ENCODE data around the gene LGALS9.
A peak's percentile ranks its signal among the peaks of the same experiment; 100 is the strongest.
"Not testable (repeated sequence)": the region's sequence is repeated elsewhere in the genome, so short reads cannot be mapped to it uniquely, and the experiment has no call there.

Gene LGALS9

GRCh38 chr17:27654654-27655524 is 23.9 kb downstream of the LGALS9 start:
- Histone ChIP-seq H3K27me3 (ENCODE audit: low read depth) (no peaks in the 10 kb centered on the region), H3K9me3 (no peaks in the 10 kb centered on the region), H3K4me1 (no peaks in the 10 kb centered on the region), H3K4me3 (no peak overlapping the region), H3K36me3 (replicated peaks) (no peaks in the 10 kb centered on the region)
- in situ Hi-C loops (cut with MboI; ENCODE audit: low sequenced_read_pairs), result no loop called here
- peak; percentile 68 to 92 for DNase-seq (ENCODE audit: low spot score in 2 of 2)

GRCh38 chr17:27655525-27656111 is 24.6 kb downstream of the LGALS9 start:
- H3K9me3 ChIP-seq; DNase-seq (ENCODE audit: low spot score in 2 of 2); H3K4me3 ChIP-seq; H3K36me3 ChIP-seq (replicated peaks); H3K27me3 ChIP-seq (ENCODE audit: low read depth); H3K4me1 ChIP-seq; in situ Hi-C loops (cut with MboI; ENCODE audit: low sequenced_read_pairs): not testable (repeated sequence)

GRCh38 chr17:27656620-27657019 is 25.6 kb downstream of the LGALS9 start:
- in situ Hi-C loops (cut with MboI; ENCODE audit: low sequenced_read_pairs); H3K4me3 ChIP-seq; H3K9me3 ChIP-seq; H3K4me1 ChIP-seq; H3K36me3 ChIP-seq (replicated peaks); H3K27me3 ChIP-seq (ENCODE audit: low read depth); DNase-seq (ENCODE audit: low spot score in 2 of 2): not testable (repeated sequence)

DNA sequence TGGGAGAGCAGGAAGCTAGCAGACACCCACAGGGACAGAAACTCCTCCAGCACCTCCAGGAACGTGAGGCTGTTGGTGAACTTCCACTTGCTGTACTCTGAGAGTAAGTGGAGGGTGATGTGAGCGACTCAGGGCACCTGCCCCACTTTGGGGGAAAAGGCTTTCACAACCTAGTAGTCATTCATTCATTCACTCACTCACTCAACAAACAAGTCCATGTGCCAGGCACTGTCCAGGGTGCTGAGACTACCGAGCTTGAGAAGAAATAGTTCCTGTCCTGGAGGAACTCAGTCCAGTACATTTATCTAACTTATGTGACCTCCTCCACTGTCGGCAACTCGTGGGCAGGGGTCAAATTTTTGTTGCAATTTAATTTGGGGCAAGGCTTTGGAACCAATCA is 26.6 kb downstream of the LGALS9 start:
- in situ Hi-C loops (cut with MboI; ENCODE audit: low sequenced_read_pairs), result no loop called here
- peak in 1 of 2 experiments; percentile 26 for DNase-seq (ENCODE audit: low spot score in 2 of 2)
- H3K27me3 ChIP-seq (ENCODE audit: low read depth), result no peaks in the 10 kb centered on the region
- no peak overlapping the region for H3K4me3 ChIP-seq
- H3K9me3 ChIP-seq, result no peaks in the 10 kb centered on the region
- no peaks in the 10 kb centered on the region for H3K36me3 ChIP-seq (replicated peaks)
- H3K4me1 ChIP-seq, result no peaks in the 10 kb centered on the region

DNA sequence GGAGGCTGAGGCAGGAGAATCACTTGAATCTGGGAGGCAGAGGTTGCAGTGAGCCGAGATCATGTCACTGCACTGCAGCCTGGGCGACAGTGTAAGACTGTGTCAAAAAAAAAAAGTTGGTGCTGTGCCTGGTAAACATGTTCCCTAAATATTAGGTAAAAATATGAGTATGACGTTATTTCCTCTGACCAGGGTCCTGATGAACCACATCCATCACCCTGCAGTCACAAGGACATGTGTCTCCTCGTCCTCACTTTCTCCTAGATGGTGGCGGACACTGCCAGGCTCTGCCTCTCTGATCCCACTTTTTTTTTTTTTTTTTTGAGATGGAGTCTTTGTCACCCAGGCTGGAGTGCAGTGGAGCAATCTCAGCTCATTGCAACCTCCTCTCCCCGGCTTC is 28.7 kb downstream of the LGALS9 start:
- Histone ChIP-seq H3K9me3 (no peaks in the 10 kb centered on the region), H3K4me1 (no peaks in the 10 kb centered on the region), H3K36me3 (replicated peaks) (no peaks in the 10 kb centered on the region), H3K4me3 (no peak overlapping the region), H3K27me3 (ENCODE audit: low read depth) (no peaks in the 10 kb centered on the region)
- DNase-seq (ENCODE audit: low spot score in 2 of 2), result no peak
- in situ Hi-C loops (cut with MboI; ENCODE audit: low sequenced_read_pairs), result no loop called here

- Histone ChIP-seq H3K4me3 (no peak overlapping the region), H3K9me3 (no peaks in the 10 kb centered on the region), H3K4me1 (no peaks in the 10 kb centered on the region), H3K36me3 (replicated peaks) (no peaks in the 10 kb centered on the region), H3K27me3 (ENCODE audit: low read depth) (no peaks in the 10 kb centered on the region)
- in situ Hi-C loops (cut with MboI; ENCODE audit: low sequenced_read_pairs), result no loop called here
- DNase-seq (ENCODE audit: low spot score in 2 of 2), result no peak
Measured at GRCh38 chr17:27660436-27660835, 29.4 kb downstream of the LGALS9 start.

DNA sequence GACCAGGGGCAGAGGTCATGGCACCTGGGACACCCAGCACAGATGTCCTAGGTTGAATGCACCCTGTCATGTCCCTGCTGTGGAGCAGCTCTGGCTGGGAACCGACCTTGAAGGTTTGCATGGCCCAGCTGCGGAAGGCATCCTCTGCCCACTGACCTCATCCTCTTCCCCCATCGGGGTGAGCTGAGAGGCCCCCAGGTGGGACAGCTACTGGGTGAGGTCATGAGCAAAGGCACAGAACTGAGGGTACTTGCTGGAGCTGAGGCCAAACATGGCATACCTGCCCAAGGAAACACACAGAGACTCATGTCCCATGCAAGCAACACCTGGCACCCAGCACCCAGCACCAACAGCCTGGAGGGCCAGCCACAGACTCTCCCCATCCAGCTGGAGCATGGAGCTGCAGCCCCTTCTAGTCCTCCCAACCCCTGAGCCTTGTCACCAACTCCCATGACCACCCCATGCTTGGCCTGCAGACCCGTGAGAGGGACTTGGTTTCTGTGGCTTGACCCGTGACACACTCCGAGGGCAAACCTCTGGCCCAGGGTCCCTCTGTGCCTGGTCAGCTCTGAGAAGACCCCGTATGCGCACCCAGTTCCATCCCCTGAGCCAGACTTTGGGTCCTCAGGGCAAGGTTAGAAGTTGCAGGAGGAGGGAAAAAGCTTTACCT is 33.1 kb downstream of the LGALS9 start:
- Histone ChIP-seq H3K4me3 (no peak overlapping the region), H3K4me1 (no peaks in the 10 kb centered on the region), H3K27me3 (ENCODE audit: low read depth) (no peaks in the 10 kb centered on the region), H3K9me3 (no peaks in the 10 kb centered on the region), H3K36me3 (replicated peaks) (no peaks in the 10 kb centered on the region)
- in situ Hi-C loops (cut with MboI; ENCODE audit: low sequenced_read_pairs), result no loop called here
- DNase-seq (ENCODE audit: low spot score in 2 of 2), result no peak

- Histone ChIP-seq H3K27me3 (ENCODE audit: low read depth) (no peaks in the 10 kb centered on the region), H3K36me3 (replicated peaks) (no peaks in the 10 kb centered on the region), H3K4me3 (no peak overlapping the region), H3K9me3 (no peaks in the 10 kb centered on the region), H3K4me1 (no peaks in the 10 kb centered on the region)
- no peak for DNase-seq (ENCODE audit: low spot score in 2 of 2)
- in situ Hi-C loops (cut with MboI; ENCODE audit: low sequenced_read_pairs), result no loop called here
Measured at GRCh38 chr17:27664606-27664965, 33.6 kb downstream of the LGALS9 start.

DNA sequence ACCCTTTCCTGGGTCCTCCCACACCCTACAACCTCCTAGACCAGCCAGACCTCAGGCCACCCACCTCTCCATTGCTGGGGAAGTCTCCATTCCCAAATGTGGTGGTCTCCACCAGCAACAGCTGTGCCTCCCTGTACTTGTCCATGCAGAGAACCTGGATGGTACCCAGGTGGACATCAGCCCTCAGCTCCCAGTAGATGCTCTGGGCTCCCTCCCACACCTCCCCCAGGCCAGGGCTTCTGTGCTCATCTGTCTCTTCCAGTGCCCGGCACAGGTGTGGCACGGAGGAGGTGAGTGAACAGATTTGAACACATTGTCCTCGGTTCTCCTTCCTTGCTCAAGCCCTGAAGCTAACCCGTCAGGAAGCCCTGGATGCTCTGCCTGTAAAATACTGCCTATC is 34.6 kb downstream of the LGALS9 start:
- H3K27me3 ChIP-seq (ENCODE audit: low read depth), result no peaks in the 10 kb centered on the region
- H3K36me3 ChIP-seq (replicated peaks), result no peaks in the 10 kb centered on the region
- in situ Hi-C loops (cut with MboI; ENCODE audit: low sequenced_read_pairs), result no loop called here
- no peaks in the 10 kb centered on the region for H3K4me1 ChIP-seq
- no peak for DNase-seq (ENCODE audit: low spot score in 2 of 2)
- H3K9me3 ChIP-seq, result no peaks in the 10 kb centered on the region
- H3K4me3 ChIP-seq, result no peak overlapping the region

DNA sequence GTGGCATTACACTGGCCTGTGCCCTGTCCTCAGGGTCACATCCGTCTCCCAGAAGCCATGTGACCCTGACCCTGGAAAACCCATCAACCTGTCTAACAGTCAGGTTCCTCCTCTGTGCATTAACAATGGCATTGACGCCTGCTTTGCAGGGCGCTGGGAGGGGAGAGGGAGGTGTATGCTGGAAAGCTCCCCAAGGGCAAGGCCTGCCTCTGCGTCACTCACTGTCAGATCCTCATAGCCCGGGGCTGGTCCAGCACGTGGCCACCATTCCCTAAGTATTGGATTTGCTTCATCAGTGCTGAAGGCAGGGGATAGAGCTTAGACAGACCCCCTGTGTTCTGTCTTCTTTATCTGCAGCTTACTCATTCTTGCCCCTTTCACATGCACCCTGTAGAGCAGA is 35.3 kb downstream of the LGALS9 start:
- H3K36me3 ChIP-seq (replicated peaks); in situ Hi-C loops (cut with MboI; ENCODE audit: low sequenced_read_pairs); H3K27me3 ChIP-seq (ENCODE audit: low read depth); DNase-seq (ENCODE audit: low spot score in 2 of 2); H3K4me1 ChIP-seq; H3K9me3 ChIP-seq; H3K4me3 ChIP-seq: not testable (repeated sequence)

DNA sequence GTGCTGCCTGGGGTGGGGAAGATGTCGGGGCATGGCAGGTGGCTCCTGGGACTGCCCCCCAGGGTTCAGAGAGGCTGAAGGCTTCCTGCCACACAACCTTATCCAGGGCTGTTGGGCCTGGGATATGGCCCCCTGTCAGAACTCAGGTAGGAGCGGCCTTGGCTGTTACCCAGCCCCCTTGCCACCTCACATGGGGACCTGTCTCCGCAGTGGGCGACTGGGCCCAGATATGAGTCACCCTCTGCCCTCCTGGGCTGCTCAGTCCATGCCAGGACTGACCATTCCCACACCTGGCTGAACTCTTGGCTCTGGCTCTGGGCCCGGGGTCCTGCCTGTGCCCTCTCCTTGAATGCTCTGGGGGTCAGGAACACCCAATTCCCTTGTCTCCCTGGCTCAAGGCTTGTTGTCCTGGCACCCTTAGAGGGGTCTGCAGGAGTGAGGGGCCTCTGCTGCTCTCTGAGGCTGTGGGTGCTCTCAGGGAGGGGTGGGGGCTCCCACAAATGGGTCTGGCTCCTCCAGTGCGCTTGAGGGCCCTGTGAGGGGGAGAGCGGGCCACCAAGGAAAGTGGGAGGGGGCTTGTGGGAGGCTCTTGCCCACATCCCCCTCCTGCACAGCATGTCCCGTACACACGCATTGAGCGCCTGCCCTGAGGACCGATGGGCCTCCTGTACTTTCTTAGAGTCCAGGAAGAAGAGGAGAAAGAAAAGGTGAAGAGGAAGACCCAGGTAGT is 36.0 kb downstream of the LGALS9 start:
- no peak overlapping the region for H3K4me3 ChIP-seq
- in situ Hi-C loops (cut with MboI; ENCODE audit: low sequenced_read_pairs), result no loop called here
- no peak for DNase-seq (ENCODE audit: low spot score in 2 of 2)
- no peaks in the 10 kb centered on the region for H3K4me1 ChIP-seq
- no peaks in the 10 kb centered on the region for H3K9me3 ChIP-seq
- H3K27me3 ChIP-seq (ENCODE audit: low read depth), result no peaks in the 10 kb centered on the region
- no peaks in the 10 kb centered on the region for H3K36me3 ChIP-seq (replicated peaks)

- Histone ChIP-seq H3K36me3 (replicated peaks) (no peaks in the 10 kb centered on the region), H3K4me1 (no peaks in the 10 kb centered on the region), H3K27me3 (ENCODE audit: low read depth) (no peaks in the 10 kb centered on the region), H3K4me3 (no peak overlapping the region), H3K9me3 (no peaks in the 10 kb centered on the region)
- no peak for DNase-seq (ENCODE audit: low spot score in 2 of 2)
- in situ Hi-C loops (cut with MboI; ENCODE audit: low sequenced_read_pairs), result no loop called here
Measured at GRCh38 chr17:27667656-27668487, 36.9 kb downstream of the LGALS9 start.

GRCh38 chr17:27668488-27668823 is 37.5 kb downstream of the LGALS9 start:
- Histone ChIP-seq H3K36me3 (replicated peaks) (no peaks in the 10 kb centered on the region), H3K4me1 (no peaks in the 10 kb centered on the region), H3K27me3 (ENCODE audit: low read depth) (no peaks in the 10 kb centered on the region), H3K9me3 (no peaks in the 10 kb centered on the region), H3K4me3 (no peak overlapping the region)
- in situ Hi-C loops (cut with MboI; ENCODE audit: low sequenced_read_pairs), result no loop called here
- no peak for DNase-seq (ENCODE audit: low spot score in 2 of 2)
